Stimulated activated naive CD8-positive, alpha-beta T cell treated with anti-CD3 and anti-CD28 coated beads, Interleukin-15, Interleukin-2, amounts not matched to agents 100 ng/mL and 50 ng/mL, for 24 hours (primary cell): Measurements from ENCODE around the gene PTGES3L.
"Not testable (repeated sequence)": the region's sequence is repeated elsewhere in the genome, so short reads cannot be mapped to it uniquely, and the experiment has no call there.

ENCODE experiments used
- H3K27ac Mint-ChIP-seq: one replicate; pipeline ENCODE4 v1.8.0; 2021; ENCODE audit warnings: mild to moderate bottlenecking, mixed read lengths
- H3K27me3 Mint-ChIP-seq: one replicate; pipeline ENCODE4 v1.8.0; 2021; ENCODE audit warnings: mixed read lengths
- H3K36me3 Mint-ChIP-seq: one replicate; pipeline ENCODE4 v1.8.0; 2021; ENCODE audit warnings: low read depth, mixed read lengths
- H3K4me1 Mint-ChIP-seq: one replicate; pipeline ENCODE4 v1.8.0; 2021; ENCODE audit warnings: low read depth, mixed read lengths
- H3K4me3 Mint-ChIP-seq: one replicate; pipeline ENCODE4 v1.8.0; 2021; ENCODE audit warnings: mild to moderate bottlenecking, mixed read lengths
- H3K9me3 Mint-ChIP-seq: one replicate; pipeline ENCODE4 v1.8.0; 2021; ENCODE audit warnings: mixed read lengths

The PTGES3L gene

DNA sequence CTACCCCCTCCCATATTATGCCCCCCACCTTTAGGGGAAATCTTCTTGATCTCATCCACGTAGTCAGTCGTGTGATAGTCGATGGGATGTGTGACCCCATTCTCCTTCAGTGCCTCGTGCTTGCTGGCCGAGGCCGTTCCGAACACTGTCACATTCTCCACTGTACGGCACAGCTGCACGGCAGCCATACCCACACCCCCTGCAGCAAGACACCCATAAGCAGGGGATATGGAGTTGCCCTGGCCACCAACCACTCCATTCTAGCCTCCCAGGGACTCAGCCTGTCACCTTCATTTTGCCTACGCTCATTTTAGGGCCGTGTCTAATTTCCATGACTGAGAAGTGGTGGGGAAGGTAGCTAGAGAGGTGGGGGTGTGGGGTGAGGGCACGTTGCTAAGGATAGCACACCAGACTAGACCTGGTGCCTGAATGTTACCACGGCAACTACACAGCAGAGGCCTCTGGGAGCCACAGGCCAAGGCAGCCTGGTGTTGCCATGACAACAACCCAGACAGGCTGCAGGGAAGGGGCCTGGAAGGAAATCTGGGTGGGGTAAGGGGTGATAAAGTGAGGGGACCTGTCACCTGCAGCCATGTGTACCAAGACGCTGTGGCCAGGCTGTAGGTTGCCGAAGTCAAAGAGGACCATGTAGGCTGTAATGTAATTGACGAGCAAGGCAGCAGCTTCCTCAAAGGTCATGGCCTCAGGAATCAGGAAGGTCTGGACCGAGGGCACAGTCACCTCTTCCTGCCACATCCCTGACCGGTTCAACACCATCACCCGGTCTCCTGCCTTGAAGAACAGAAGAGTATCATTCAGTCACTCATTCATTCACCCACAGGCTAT is 38.4 kb upstream of the PTGES3L start:
- Mint-ChIP-seq H3K4me3 (no peak overlapping the region), H3K36me3 (peaks cover 8% of the 10 kb centered on the region), H3K27me3 (no peaks in the 10 kb centered on the region), H3K9me3 (no peaks in the 10 kb centered on the region), H3K4me1 (peaks cover 28% of the 10 kb centered on the region), H3K27ac (peak overlapping the region; percentile 19)

DNA sequence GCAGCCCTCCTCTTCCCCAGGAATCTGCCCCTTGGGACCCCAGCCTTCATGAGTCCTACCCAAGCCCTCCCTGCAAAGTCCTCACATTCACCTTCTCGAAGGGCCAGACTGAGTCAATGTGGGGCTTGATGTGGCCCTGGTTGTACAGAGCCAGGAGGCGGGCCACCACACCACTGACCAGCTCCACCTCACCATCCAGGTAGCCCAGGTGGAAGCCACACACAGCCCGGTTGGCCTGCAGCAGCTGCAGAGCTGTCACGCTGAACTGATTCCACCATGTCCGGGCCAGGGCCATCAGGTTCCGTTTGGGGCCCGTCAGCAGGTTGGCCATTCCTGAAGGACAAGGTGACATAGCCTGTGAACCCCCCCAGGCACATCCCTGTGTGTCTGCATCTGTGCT is 36.3 kb upstream of the PTGES3L start:
- H3K27me3 Mint-ChIP-seq, result no peaks in the 10 kb centered on the region
- peaks cover 9% of the 10 kb centered on the region for H3K36me3 Mint-ChIP-seq
- no peak overlapping the region for H3K27ac Mint-ChIP-seq
- no peak overlapping the region for H3K4me3 Mint-ChIP-seq
- H3K4me1 Mint-ChIP-seq, result peaks cover 24% of the 10 kb centered on the region
- H3K9me3 Mint-ChIP-seq, result no peaks in the 10 kb centered on the region

GRCh38 chr17:43015579-43015978 is 35.7 kb upstream of the PTGES3L start:
- Mint-ChIP-seq H3K36me3 (peaks cover 10% of the 10 kb centered on the region), H3K27ac (no peak overlapping the region), H3K27me3 (no peaks in the 10 kb centered on the region), H3K4me3 (no peak overlapping the region), H3K4me1 (peaks cover 25% of the 10 kb centered on the region), H3K9me3 (no peaks in the 10 kb centered on the region)

DNA sequence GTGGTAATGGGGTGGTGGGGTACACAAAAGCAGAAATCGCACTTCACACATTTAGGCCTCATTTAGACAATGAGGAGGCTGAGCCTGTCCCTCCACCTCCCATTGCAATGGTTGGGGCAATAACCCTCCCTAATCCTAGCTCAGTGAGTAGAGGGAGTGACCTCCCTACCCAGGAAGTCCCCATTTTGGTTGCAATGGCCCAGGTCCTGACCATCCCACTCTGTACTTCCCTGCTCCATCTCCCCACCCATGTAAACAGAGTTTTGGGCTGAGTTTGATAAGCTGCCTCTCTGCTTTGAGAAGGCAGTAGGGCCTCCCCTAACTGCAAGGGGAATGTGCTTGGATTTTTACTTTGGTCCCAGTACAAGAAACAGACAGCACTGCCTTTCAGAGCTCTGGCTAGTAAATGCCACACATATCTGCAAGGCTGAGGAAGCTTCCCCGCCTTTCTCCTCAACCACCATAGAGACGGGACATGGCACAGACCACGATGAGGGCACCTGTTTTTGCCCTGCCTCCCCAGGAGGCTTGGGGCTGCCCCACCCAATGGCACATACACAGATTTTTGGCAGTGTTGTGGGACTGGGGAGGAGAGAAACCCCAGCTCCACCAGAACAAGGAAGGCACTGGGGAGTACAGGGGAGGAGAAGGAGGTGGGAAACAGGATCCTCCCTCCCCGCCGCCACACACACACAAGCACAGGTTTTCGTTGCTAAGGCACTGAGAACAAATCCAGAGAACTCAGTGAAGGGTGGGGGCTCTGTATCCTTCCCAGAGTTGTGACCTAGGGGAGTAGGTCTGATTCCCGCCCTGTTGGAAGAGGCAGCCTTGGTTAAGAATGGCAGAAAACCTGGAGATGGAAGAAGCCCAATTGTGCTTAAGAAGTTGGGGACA is 35.0 kb upstream of the PTGES3L start:
- H3K27me3 Mint-ChIP-seq, result no peaks in the 10 kb centered on the region
- H3K4me3 Mint-ChIP-seq, result no peak overlapping the region
- peak overlapping the region; percentile 40 for H3K27ac Mint-ChIP-seq
- no peaks in the 10 kb centered on the region for H3K9me3 Mint-ChIP-seq
- H3K4me1 Mint-ChIP-seq, result peaks cover 24% of the 10 kb centered on the region
- H3K36me3 Mint-ChIP-seq, result peaks cover 16% of the 10 kb centered on the region

DNA sequence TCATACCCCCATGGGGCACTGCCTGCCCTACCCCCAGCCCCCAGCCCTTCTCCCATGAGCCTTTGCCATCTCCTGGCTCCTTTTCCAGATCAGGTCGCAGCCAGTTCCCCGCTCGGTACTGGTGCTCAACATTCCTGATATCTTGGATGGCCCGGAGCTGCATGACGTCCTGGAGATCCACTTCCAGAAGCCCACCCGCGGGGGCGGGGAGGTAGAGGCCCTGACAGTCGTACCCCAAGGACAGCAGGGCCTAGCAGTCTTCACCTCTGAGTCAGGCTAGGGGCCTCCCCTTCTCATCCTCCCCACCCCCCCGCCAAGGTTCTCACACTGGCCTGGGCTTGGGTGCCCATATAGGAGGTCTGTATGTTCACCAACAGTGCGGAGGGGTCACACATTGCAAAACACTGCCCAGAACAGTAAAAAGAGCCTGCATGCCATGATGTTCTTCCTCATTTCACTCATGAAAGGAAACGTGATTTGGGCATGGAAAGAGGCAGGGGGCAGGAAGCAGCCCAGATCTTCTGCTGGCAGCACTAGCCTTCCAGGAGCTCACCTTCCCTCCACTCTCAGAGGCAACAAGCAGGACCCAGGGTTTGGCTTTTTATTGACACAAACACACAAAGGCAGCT is 34.3 kb upstream of the PTGES3L start:
- Mint-ChIP-seq H3K9me3 (no peaks in the 10 kb centered on the region), H3K27ac (no peak overlapping the region), H3K4me1 (peaks cover 17% of the 10 kb centered on the region), H3K27me3 (no peaks in the 10 kb centered on the region), H3K36me3 (peaks cover 16% of the 10 kb centered on the region), H3K4me3 (no peak overlapping the region)

- Mint-ChIP-seq H3K4me1 (peaks cover 15% of the 10 kb centered on the region), H3K27ac (no peak overlapping the region), H3K4me3 (no peak overlapping the region), H3K9me3 (no peaks in the 10 kb centered on the region), H3K27me3 (no peaks in the 10 kb centered on the region), H3K36me3 (peaks cover 16% of the 10 kb centered on the region)
Observed at GRCh38 chr17:43013296-43013695, 33.4 kb upstream of the PTGES3L start.

DNA sequence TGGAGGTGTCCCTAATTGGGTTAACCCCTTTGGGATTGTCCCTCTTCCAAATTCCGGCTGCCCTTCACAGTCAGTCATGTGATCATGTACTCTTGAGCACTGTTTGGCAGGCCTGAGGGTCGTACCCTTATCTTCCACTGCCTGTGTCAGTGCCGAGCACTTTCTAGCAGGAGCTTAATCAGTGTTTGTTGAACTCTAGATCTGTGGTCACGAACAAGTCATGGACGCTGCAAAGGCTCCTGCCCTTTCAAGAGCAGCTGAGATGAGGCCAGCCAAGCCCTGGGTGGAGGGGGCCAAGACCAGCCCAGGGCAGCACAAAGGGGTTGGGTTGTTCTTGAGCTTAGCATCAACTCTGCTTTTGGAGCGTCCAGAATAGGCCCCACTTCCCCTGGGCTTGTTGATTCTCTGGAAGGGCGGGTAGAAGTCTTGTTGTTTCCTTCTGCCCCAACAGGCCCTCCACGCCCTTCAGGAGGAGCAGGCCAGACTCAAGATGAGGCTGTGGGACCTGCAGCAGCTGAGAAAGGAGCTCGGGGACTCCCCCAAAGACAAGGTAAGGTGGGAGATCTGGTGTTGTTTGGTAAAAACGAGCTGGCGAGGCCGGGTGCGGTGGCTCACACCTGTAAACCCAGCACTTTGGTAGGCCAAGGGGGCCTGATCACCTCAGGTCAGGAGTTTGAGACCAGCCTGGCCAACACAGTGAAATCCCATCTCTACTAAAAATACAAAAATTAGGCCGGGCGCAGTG is 32.0 kb upstream of the PTGES3L start:
- H3K4me1 Mint-ChIP-seq, result peaks cover 15% of the 10 kb centered on the region
- H3K4me3 Mint-ChIP-seq, result no peak overlapping the region
- peaks cover 16% of the 10 kb centered on the region for H3K36me3 Mint-ChIP-seq
- H3K9me3 Mint-ChIP-seq, result no peaks in the 10 kb centered on the region
- H3K27me3 Mint-ChIP-seq, result no peaks in the 10 kb centered on the region
- H3K27ac Mint-ChIP-seq, result no peak overlapping the region

- Mint-ChIP-seq H3K4me1 (peaks cover 24% of the 10 kb centered on the region), H3K27ac (no peak overlapping the region), H3K4me3 (no peak overlapping the region), H3K27me3 (no peaks in the 10 kb centered on the region), H3K36me3 (peaks cover 16% of the 10 kb centered on the region), H3K9me3 (no peaks in the 10 kb centered on the region)
Observed at GRCh38 chr17:43010667-43011308, 30.9 kb upstream of the PTGES3L start.

GRCh38 chr17:43006639-43007551 is 27.0 kb upstream of the PTGES3L start, which contains the start of gene IFI35:
IFI35 (plus strand) TSS chr17:43006784; CDS start chr17:43006948, 164 bp downstream.
- Mint-ChIP-seq H3K27me3 (no peaks in the 10 kb centered on the region), H3K4me1 (peaks cover 49% of the 10 kb centered on the region), H3K27ac (peak within 1 kb of the TSS; percentile 98), H3K36me3 (peaks cover 29% of the 10 kb centered on the region), H3K9me3 (no peaks in the 10 kb centered on the region), H3K4me3 (peak within 1 kb of the TSS; percentile 95)

GRCh38 chr17:43003542-43004172 is 23.8 kb upstream of the PTGES3L start:
- Mint-ChIP-seq H3K4me3 (no peak overlapping the region), H3K36me3 (peaks cover 51% of the 10 kb centered on the region), H3K4me1 (peaks cover 58% of the 10 kb centered on the region), H3K9me3 (no peaks in the 10 kb centered on the region), H3K27me3 (no peaks in the 10 kb centered on the region), H3K27ac (peak overlapping the region; percentile 14)

GRCh38 chr17:43000894-43001293 is 21.0 kb upstream of the PTGES3L start:
- H3K9me3 Mint-ChIP-seq, H3K27me3 Mint-ChIP-seq: not testable (repeated sequence)
- peaks cover 55% of the 10 kb centered on the region for H3K36me3 Mint-ChIP-seq
- H3K4me1 Mint-ChIP-seq, result peaks cover 64% of the 10 kb centered on the region
- peak overlapping the region; percentile 67 for H3K4me3 Mint-ChIP-seq
- peak overlapping the region; percentile 83 for H3K27ac Mint-ChIP-seq

DNA sequence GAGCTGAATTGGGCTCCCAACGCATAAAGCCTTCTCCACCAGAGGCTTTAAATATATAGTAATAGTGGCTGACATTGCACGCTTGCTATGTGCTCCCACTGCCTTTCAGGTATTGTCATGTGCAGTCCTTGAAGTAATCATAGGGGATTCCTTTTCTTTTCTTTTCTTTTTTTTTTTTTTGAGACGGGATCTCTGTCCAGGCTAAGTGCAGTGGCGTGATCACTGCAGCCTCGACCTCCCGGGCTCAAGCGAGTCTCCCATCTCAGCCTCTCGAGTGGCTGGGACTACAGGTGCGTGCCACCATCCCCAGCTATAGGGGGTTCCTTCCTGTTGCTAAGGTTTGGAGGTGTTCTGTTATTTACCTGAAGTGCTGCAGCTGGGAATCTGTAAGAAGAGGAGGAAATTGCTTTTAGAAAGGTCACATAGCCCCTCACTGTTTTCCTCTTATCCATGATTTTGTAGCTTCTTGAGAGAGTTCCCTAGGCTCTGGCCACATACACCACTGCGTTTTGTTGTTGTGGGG is 19.2 kb upstream of the PTGES3L start:
- H3K27ac Mint-ChIP-seq, result peak overlapping the region; percentile 99
- H3K36me3 Mint-ChIP-seq, result peaks cover 62% of the 10 kb centered on the region
- H3K4me1 Mint-ChIP-seq, result peaks cover 53% of the 10 kb centered on the region
- no peaks in the 10 kb centered on the region for H3K9me3 Mint-ChIP-seq
- peak overlapping the region; percentile 98 for H3K4me3 Mint-ChIP-seq
- no peaks in the 10 kb centered on the region for H3K27me3 Mint-ChIP-seq
